Natural killer cell (primary cell): ENCODE results near the gene GRIK1. TPM values are rescaled to one million over a fixed set of nuclear protein-coding genes. Genes with fewer than 3 reads are reported as not detected.

Source experiments
- ATAC-seq, 3 donors: fragments of 150-1000 bp in 2 of 3; fragments of 200-7000 bp in 1 of 3; cut with Tn5 transposase; 1 replicate in 1 of 3; 2 replicates in 2 of 3; pipeline ENCODE4 v1.10.0; 2021; ENCODE audit warnings: mild to moderate bottlenecking in 2 of 3, moderate library complexity in 2 of 3
- DNase-seq, 2 donors: peaks; one replicate each; pipeline versions ENCODE4 v3.0.0 to v3.0.0-alpha.2; 2013 to 2021; ENCODE audit warnings: mixed read lengths in 1 of 2
- H3K27ac ChIP-seq: one replicate; pipeline ENCODE4 v1.5.1; 2013; ENCODE audit warnings: mild to moderate bottlenecking, low read length
- H3K27me3 ChIP-seq: one replicate; pipeline ENCODE4 v1.6.1; 2013; ENCODE audit warnings: low read length; ENCODE audit not compliant: control insufficient read depth, insufficient read depth
- H3K36me3 ChIP-seq: one replicate; pipeline ENCODE4 v1.6.1; 2013; ENCODE audit warnings: low read length; ENCODE audit not compliant: control insufficient read depth, insufficient read depth
- H3K4me1 ChIP-seq: one replicate; pipeline ENCODE4 v1.6.1; 2013; ENCODE audit warnings: low read length; ENCODE audit not compliant: control insufficient read depth, insufficient read depth
- H3K4me3 ChIP-seq: one replicate; pipeline ENCODE4 v1.5.1; 2013; ENCODE audit warnings: low read length
- H3K9me3 ChIP-seq: one replicate; pipeline ENCODE4 v1.6.1; 2013; ENCODE audit warnings: low read length; ENCODE audit not compliant: control insufficient read depth, insufficient read depth
- H3K27ac Mint-ChIP-seq, 2 donors: one replicate each; pipeline ENCODE4 v1.8.0; 2022; ENCODE audit warnings: mild to moderate bottlenecking in 2 of 2, mixed read lengths in 2 of 2, moderate library complexity in 1 of 2
- H3K27me3 Mint-ChIP-seq, 2 donors: one replicate each; pipeline ENCODE4 v1.8.0; 2022; ENCODE audit warnings: low read depth in 2 of 2, mixed read lengths in 2 of 2
- H3K36me3 Mint-ChIP-seq: one replicate; pipeline ENCODE4 v1.8.0; 2022; ENCODE audit warnings: mixed read lengths
- H3K4me1 Mint-ChIP-seq, 2 donors: one replicate each; pipeline ENCODE4 v1.8.0; 2022; ENCODE audit warnings: mixed read lengths in 2 of 2
- H3K4me3 Mint-ChIP-seq: one replicate; pipeline ENCODE4 v1.8.0; 2022; ENCODE audit warnings: mild to moderate bottlenecking, moderate library complexity, mixed read lengths
- H3K9me3 Mint-ChIP-seq, 2 donors: one replicate each; pipeline ENCODE4 v1.8.0; 2022; ENCODE audit warnings: mixed read lengths in 2 of 2
- WGBS: methylation state at CpG from one replicate; pipeline ENCODE4 v1.1.7; 2013; ENCODE audit warnings: missing lambda C conversion rate; ENCODE audit not compliant: insufficient coverage; 5-methylcytosine and 5-hydroxymethylcytosine counted together
- intact Hi-C: fragments of 100-400 bp; cut with micrococcal nuclease; formaldehyde crosslinking; loops from one replicate; pipeline ENCODE4 v1.14.2; 2022
- total RNA-seq, 4 donors: library from RNA; stranded (reverse); fragments of 120-200 nt in 1 of 4; gene quantifications; one replicate each; pipeline versions ENCODE4 v1.2.3 to v1.2.4, GENCODE V29; 2013 to 2022
- TF ChIP-seq, protein P1 (sequence below): fragments of 200-600 bp; IDR thresholded peaks from one replicate; pipeline ENCODE4 v1.8.0; 2022; ENCODE audit warnings: antibody characterized with exemption

Gene GRIK1
- not detected for total RNA-seq
- not detected for total RNA-seq (2013)

DNA sequence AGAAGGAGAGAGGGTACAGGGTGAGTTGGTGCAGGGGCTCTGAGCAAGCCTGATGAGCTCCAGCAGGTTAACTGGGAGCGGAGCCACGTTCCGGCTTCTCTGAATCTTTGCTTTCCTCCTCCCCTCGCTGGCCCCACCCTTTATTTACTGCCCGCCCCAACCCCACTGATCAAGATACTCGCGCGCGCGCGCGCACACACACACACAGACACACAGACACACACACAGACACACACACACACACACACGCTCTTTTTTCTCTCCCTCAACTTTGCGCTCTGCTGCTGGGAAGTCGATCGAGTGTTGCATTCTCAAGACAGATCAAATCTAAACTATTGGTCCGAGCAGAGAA lies at the start of gene GRIK1:
GRIK1 (minus strand) TSS at position 73 of the 352 bp plus-strand sequence.
- TF ChIP-seq, protein P1, sequence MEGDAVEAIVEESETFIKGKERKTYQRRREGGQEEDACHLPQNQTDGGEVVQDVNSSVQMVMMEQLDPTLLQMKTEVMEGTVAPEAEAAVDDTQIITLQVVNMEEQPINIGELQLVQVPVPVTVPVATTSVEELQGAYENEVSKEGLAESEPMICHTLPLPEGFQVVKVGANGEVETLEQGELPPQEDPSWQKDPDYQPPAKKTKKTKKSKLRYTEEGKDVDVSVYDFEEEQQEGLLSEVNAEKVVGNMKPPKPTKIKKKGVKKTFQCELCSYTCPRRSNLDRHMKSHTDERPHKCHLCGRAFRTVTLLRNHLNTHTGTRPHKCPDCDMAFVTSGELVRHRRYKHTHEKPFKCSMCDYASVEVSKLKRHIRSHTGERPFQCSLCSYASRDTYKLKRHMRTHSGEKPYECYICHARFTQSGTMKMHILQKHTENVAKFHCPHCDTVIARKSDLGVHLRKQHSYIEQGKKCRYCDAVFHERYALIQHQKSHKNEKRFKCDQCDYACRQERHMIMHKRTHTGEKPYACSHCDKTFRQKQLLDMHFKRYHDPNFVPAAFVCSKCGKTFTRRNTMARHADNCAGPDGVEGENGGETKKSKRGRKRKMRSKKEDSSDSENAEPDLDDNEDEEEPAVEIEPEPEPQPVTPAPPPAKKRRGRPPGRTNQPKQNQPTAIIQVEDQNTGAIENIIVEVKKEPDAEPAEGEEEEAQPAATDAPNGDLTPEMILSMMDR = no peak
- no peak within 1 kb of the TSS for H3K27ac ChIP-seq
- peaks cover 2% of the 10 kb centered on the region for H3K27me3 ChIP-seq
- DNase-seq (no peak), ATAC-seq (no peak)
- Mint-ChIP-seq H3K36me3 (peaks cover 8% of the 10 kb centered on the region), H3K4me1 (no peaks in the 10 kb centered on the region), H3K27me3 (peaks cover 8 to 29% of the 10 kb centered on the region in 2 donors), H3K4me3 (no peak within 1 kb of the TSS), H3K9me3 (peaks cover 13 to 15% of the 10 kb centered on the region in 2 donors), H3K27ac (no peak within 1 kb of the TSS)
- no peaks in the 10 kb centered on the region for H3K4me1 ChIP-seq
- no peak within 1 kb of the TSS for H3K4me3 ChIP-seq
- intact Hi-C loops = no loop called here
- H3K9me3 ChIP-seq = no peaks in the 10 kb centered on the region
- H3K36me3 ChIP-seq = no peaks in the 10 kb centered on the region
- WGBS = 9% methylated on average over 17 of the region's 17 CpGs

DNA sequence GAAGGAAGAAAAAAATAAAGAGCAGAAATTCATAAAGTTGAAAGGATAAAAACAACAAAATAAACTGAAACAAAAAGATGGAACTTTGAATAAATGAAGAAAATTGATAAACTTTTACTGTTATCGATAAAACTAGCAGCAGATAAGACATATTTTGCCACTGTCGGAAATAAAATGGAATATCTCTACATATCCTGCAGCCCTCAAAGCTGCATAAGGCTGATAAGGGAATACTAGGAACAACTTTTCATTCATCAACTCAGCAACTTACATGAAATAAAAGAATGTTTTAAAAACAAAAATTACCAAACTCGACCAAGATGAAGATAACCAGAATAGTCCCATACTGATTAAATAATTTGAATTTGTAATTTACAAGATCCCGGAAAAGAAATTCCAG lies 48.0 kb upstream of the GRIK1 start:
- TF ChIP-seq, protein P1 = no peak
- Mint-ChIP-seq H3K9me3 (peaks cover 16 to 17% of the 10 kb centered on the region in 2 donors), H3K36me3 (peaks cover 7% of the 10 kb centered on the region), H3K27ac (no peak overlapping the region), H3K27me3 (no peaks in the 10 kb centered on the region), H3K4me1 (no peaks in the 10 kb centered on the region), H3K4me3 (no peak overlapping the region)
- no peaks in the 10 kb centered on the region for H3K36me3 ChIP-seq
- no peak overlapping the region for H3K27ac ChIP-seq
- WGBS = 100% methylated on average over 1 of the region's 4 CpGs
- H3K4me3 ChIP-seq = no peak overlapping the region
- H3K4me1 ChIP-seq = no peaks in the 10 kb centered on the region
- intact Hi-C loops = no loop called here
- no peak for ATAC-seq
- DNase-seq = no peak
- no peaks in the 10 kb centered on the region for H3K27me3 ChIP-seq
- peaks cover 16% of the 10 kb centered on the region for H3K9me3 ChIP-seq

DNA sequence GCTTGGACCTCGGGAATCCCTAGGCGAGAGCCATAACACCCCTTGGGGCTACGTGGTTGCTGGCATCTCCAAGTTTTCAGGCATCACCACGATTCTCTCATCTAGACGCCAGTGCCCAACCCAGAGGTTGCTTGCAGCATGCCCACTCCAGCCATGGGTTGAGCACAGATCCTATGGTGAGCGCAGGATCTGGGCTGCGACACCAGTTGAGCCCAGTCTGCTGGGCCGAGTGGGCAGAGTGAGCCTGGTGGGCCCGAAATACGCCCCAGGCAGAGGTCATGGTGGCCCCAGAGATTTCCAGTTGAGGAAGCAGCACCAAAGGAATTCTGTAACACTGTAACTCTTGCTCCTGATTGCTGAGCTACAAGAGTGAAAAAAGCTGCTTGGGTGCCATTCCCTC lies 46.1 kb upstream of the GRIK1 start:
- peaks cover 13% of the 10 kb centered on the region for H3K9me3 ChIP-seq
- Mint-ChIP-seq H3K36me3 (peaks cover 7% of the 10 kb centered on the region), H3K27me3 (no peaks in the 10 kb centered on the region), H3K9me3 (peaks cover 13 to 16% of the 10 kb centered on the region in 2 donors), H3K4me3 (no peak overlapping the region), H3K4me1 (no peaks in the 10 kb centered on the region), H3K27ac (no peak overlapping the region)
- no peak overlapping the region for H3K27ac ChIP-seq
- TF ChIP-seq, protein P1 = no peak
- intact Hi-C loops = no loop called here
- H3K4me3 ChIP-seq = no peak overlapping the region
- no peak for ATAC-seq
- WGBS = 86% methylated on average over 10 of the region's 10 CpGs
- no peaks in the 10 kb centered on the region for H3K27me3 ChIP-seq
- DNase-seq = no peak
- H3K36me3 ChIP-seq = no peaks in the 10 kb centered on the region
- H3K4me1 ChIP-seq = no peaks in the 10 kb centered on the region

DNA sequence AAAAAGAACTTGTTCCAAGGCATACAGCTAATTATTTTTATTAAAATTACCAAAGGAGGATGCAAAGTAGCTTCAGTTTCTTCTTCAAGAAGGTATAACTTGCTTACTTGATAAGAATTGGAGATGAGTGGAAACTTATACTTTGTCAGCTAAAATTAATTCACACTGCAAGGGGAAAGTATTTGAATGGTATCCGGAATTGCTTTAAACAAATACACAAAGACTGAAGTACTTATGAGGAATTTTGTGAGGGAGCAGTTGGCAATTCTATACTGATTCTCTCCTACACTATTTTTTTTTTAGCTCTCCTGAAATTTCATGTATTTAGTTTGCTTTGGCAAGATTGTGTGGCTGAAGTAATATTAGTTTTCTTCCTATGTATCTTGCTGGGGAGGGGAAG lies 39.2 kb upstream of the GRIK1 start:
- DNase-seq = no peak
- TF ChIP-seq, protein P1 = no peak
- intact Hi-C loops = no loop called here
- H3K27ac Mint-ChIP-seq = no peak overlapping the region
- Histone ChIP-seq H3K27ac (no peak overlapping the region), H3K27me3 (no peaks in the 10 kb centered on the region), H3K4me3 (no peak overlapping the region), H3K36me3 (no peaks in the 10 kb centered on the region), H3K4me1 (no peaks in the 10 kb centered on the region), H3K9me3 (peaks cover 5% of the 10 kb centered on the region)
- no CpG with 5 or more reads among the region's 1 CpG for WGBS
- H3K36me3 Mint-ChIP-seq = no peaks in the 10 kb centered on the region
- ATAC-seq = no peak
- no peak overlapping the region for H3K4me3 Mint-ChIP-seq
- H3K27me3 Mint-ChIP-seq = no peaks in the 10 kb centered on the region
- H3K9me3 Mint-ChIP-seq = peaks cover 4 to 7% of the 10 kb centered on the region in 2 donors
- no peaks in the 10 kb centered on the region for H3K4me1 Mint-ChIP-seq
